Activated T-cell treated with anti-CD3 and anti-CD28 coated beads, Interleukin-2, amount 50 U/mL, for 1 hour (primary cell): ENCODE measurements around the gene TAC3.
"Not testable (repeated sequence)": the region's sequence is repeated elsewhere in the genome, so short reads cannot be mapped to it uniquely, and the experiment has no call there.

Experiments used
- DNase-seq: peaks from one replicate; pipeline ENCODE4 v3.0.0-alpha.2; 2020

Gene TAC3

GRCh38 chr12:57003395-57003794 is 12.9 kb downstream of the TAC3 start:
- DNase-seq = no peak

- peak; percentile 73 for DNase-seq
Measured at GRCh38 chr12:57001448-57001906, 14.9 kb downstream of the TAC3 start.

- DNase-seq = no peak
Measured at GRCh38 chr12:57000393-57000792, 15.9 kb downstream of the TAC3 start.

- no peak for DNase-seq
Measured at GRCh38 chr12:56999456-56999855, 16.9 kb downstream of the TAC3 start.

GRCh38 chr12:56998981-56999380 is 17.3 kb downstream of the TAC3 start:
- DNase-seq = no peak

- no peak for DNase-seq
Measured at GRCh38 chr12:56998316-56998715, 18.0 kb downstream of the TAC3 start.

GRCh38 chr12:56996793-56997545 is 19.4 kb downstream of the TAC3 start:
- no peak for DNase-seq

- no peak for DNase-seq
Measured at GRCh38 chr12:56995930-56996496, 20.3 kb downstream of the TAC3 start.

- DNase-seq = no peak
Measured at GRCh38 chr12:56995201-56995929, 21.0 kb downstream of the TAC3 start.

- no peak for DNase-seq
Measured at GRCh38 chr12:56994231-56994746, 22.0 kb downstream of the TAC3 start.

GRCh38 chr12:56993346-56993745 is 23.0 kb downstream of the TAC3 start:
- no peak for DNase-seq

- no peak for DNase-seq
Measured at GRCh38 chr12:56991319-56992246, 24.7 kb downstream of the TAC3 start.

GRCh38 chr12:56990648-56991318 is 25.5 kb downstream of the TAC3 start:
- no peak for DNase-seq

- no peak for DNase-seq
Measured at GRCh38 chr12:56989861-56990610, 26.3 kb downstream of the TAC3 start.

GRCh38 chr12:56988207-56988739 is 28.1 kb downstream of the TAC3 start:
- DNase-seq = no peak

- DNase-seq = peak; percentile 76
Measured at GRCh38 chr12:56987551-56988053, 28.7 kb downstream of the TAC3 start.

- DNase-seq = no peak
Measured at GRCh38 chr12:56987011-56987410, 29.3 kb downstream of the TAC3 start.

GRCh38 chr12:56985714-56986113 is 30.6 kb downstream of the TAC3 start:
- DNase-seq = not testable (repeated sequence)

GRCh38 chr12:56983386-56983785 is 32.9 kb downstream of the TAC3 start:
- DNase-seq = no peak

- not testable (repeated sequence) for DNase-seq
Measured at GRCh38 chr12:56982578-56983236, 33.6 kb downstream of the TAC3 start.
